VCaP (cell line): ENCODE results near the gene CCNG2.

Source experiments
- H3K27ac ChIP-seq: fragments of 450-650 bp; 2 replicates; pipeline ENCODE4 v1.5.1; 2017
- CTCF ChIP-seq: fragments of 450-650 bp; conservative IDR thresholded peaks from 2 replicates; pipeline ENCODE4 v1.5.1; 2017; ENCODE audit warnings: mild to moderate bottlenecking, moderate library complexity

Gene CCNG2

GRCh38 chr4:77156912-77157858 is at the start of gene CCNG2:
Gene CCNG2, plus strand, starts transcription at chr4:77157207. Its CDS starts 1,326 bp downstream, at chr4:77158533.
- TF ChIP-seq CTCF = no peak
- peak within 1 kb of the TSS; percentile 96 for H3K27ac ChIP-seq

- H3K27ac ChIP-seq = no peak overlapping the region
- no peak for TF ChIP-seq CTCF
Measured at GRCh38 chr4:77110730-77111129, 46.3 kb upstream of the CCNG2 start.

- no peak for TF ChIP-seq CTCF
- H3K27ac ChIP-seq = no peak overlapping the region
Measured at GRCh38 chr4:77113069-77113468, 43.9 kb upstream of the CCNG2 start.

GRCh38 chr4:77117721-77118120 is 39.3 kb upstream of the CCNG2 start:
- no peak overlapping the region for H3K27ac ChIP-seq
- TF ChIP-seq CTCF = no peak

GRCh38 chr4:77120886-77121508 is 36.0 kb upstream of the CCNG2 start:
- TF ChIP-seq CTCF = peak; percentile 17; the same call in 1 of the 2 replicates
- H3K27ac ChIP-seq = no peak overlapping the region

- H3K27ac ChIP-seq = no peak overlapping the region
- no peak for TF ChIP-seq CTCF
Measured at GRCh38 chr4:77121736-77122240, 35.2 kb upstream of the CCNG2 start.

- no peak overlapping the region for H3K27ac ChIP-seq
- TF ChIP-seq CTCF = no peak
Measured at GRCh38 chr4:77122656-77123055, 34.4 kb upstream of the CCNG2 start.
